Measurements from ENCODE around the gene HSD17B11.

DNA sequence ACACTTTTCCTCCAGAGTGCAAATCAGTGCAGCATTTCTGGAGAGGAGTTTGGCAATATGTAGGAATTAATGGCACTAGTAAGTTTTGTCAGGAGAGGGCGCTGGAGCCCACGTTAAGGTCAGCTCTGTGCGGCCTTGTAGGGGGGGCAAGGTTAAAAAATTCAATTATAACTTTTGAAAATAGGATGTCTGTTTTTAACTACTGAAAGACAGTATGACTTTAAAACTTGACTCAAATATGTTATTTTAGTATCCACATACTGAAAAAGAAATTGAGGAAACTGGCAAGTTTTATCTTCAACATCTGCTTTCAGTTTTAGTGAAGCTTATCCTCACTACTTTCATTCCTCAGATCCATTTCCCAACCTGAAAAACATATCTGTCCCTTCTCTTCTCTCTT lies 37.4 kb downstream of the HSD17B11 start:
- TF ChIP-seq, protein P1, sequence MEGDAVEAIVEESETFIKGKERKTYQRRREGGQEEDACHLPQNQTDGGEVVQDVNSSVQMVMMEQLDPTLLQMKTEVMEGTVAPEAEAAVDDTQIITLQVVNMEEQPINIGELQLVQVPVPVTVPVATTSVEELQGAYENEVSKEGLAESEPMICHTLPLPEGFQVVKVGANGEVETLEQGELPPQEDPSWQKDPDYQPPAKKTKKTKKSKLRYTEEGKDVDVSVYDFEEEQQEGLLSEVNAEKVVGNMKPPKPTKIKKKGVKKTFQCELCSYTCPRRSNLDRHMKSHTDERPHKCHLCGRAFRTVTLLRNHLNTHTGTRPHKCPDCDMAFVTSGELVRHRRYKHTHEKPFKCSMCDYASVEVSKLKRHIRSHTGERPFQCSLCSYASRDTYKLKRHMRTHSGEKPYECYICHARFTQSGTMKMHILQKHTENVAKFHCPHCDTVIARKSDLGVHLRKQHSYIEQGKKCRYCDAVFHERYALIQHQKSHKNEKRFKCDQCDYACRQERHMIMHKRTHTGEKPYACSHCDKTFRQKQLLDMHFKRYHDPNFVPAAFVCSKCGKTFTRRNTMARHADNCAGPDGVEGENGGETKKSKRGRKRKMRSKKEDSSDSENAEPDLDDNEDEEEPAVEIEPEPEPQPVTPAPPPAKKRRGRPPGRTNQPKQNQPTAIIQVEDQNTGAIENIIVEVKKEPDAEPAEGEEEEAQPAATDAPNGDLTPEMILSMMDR (IDR thresholded peaks at IDR 0.05): peak in 6 of 7 experiments; percentile 52 to 82 (median 71)
- TF ChIP-seq POLR2A (IDR thresholded peaks at IDR 0.05): no peak

Measured in body of pancreas (tissue), 4 donors.